HepG2 (cell line): ENCODE results near the gene CTDSPL2.

Experiments
- GLI4 ChIP-seq: sonication (generic); formaldehyde crosslinking; IDR thresholded peaks from 2 replicates; pipeline ENCODE4 v1.5.1; 2020; ENCODE audit warnings: missing genetic modification reagents, mild to moderate bottlenecking, moderate library complexity, borderline replicate concordance
- MTA3 ChIP-seq: sonication (generic); formaldehyde crosslinking; IDR thresholded peaks from 2 replicates; pipeline ENCODE4 v1.4.0; 2020; ENCODE audit warnings: missing genetic modification reagents
- PCBP1 ChIP-seq: fragments of 200-400 bp; formaldehyde crosslinking; IDR thresholded peaks from 2 replicates; pipeline ENCODE4 v1.6.1; 2017; ENCODE audit warnings: mild to moderate bottlenecking, low read depth, low read length, borderline replicate concordance
- POLR2AphosphoS5 ChIP-seq: IDR thresholded peaks from 2 replicates; pipeline ENCODE4 v1.6.1; 2012; ENCODE audit warnings: low read depth, low read length
- SIN3A ChIP-seq: IDR thresholded peaks from 2 replicates; pipeline ENCODE4 v1.6.1; 2011; ENCODE audit warnings: low read depth, mild to moderate bottlenecking, control low read depth, low read length, borderline replicate concordance
- TF ChIP-seq, protein P1 (sequence below), 2 experiments: IDR thresholded peaks; 2 replicates each; pipeline ENCODE4 v1.6.1; 2011 to 2012; ENCODE audit warnings: low read length in 2 of 2, borderline replicate concordance in 1 of 2, low read depth in 1 of 2, mild to moderate bottlenecking in 1 of 2, moderate library complexity in 1 of 2
- TF ChIP-seq, protein P2 (sequence below): sonication (generic); formaldehyde crosslinking; IDR thresholded peaks from 2 replicates; pipeline ENCODE4 v1.5.0; 2020; ENCODE audit warnings: mild to moderate bottlenecking, missing genetic modification reagents, moderate library complexity
- TF ChIP-seq, protein P3 (sequence below): sonication (generic); formaldehyde crosslinking; IDR thresholded peaks from 2 replicates; pipeline ENCODE4 v1.5.1; 2020; ENCODE audit warnings: missing genetic modification reagents, mild to moderate bottlenecking, borderline replicate concordance
- TF ChIP-seq, protein P4 (sequence below): sonication (generic); formaldehyde crosslinking; IDR thresholded peaks from 2 replicates; pipeline ENCODE4 v1.4.0; 2020; ENCODE audit warnings: missing genetic modification reagents

DNA sequence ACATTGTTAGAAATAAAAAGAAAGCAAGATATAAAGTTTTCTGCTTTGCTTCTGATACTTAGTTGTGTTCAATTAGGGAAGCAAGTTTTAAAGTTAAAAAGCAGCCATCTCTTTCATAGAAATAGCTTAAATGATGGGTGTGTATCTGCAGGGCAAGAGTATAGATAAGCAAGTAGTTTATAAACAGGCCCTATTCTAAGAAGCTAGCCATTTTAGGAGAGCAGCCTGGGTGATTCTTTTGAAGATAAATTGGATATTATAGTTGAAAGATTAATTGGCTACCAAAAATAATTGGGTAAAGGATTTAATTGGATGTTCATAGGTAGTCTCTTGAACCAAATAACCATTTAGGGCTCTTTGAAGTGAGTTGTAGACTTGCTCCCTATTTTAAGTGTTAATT, 115.2 kb downstream of the CTDSPL2 start:
- no peak for TF ChIP-seq MTA3 (CRISPR knock-in tag)
- no peak for TF ChIP-seq SIN3A
- TF ChIP-seq, protein P1, sequence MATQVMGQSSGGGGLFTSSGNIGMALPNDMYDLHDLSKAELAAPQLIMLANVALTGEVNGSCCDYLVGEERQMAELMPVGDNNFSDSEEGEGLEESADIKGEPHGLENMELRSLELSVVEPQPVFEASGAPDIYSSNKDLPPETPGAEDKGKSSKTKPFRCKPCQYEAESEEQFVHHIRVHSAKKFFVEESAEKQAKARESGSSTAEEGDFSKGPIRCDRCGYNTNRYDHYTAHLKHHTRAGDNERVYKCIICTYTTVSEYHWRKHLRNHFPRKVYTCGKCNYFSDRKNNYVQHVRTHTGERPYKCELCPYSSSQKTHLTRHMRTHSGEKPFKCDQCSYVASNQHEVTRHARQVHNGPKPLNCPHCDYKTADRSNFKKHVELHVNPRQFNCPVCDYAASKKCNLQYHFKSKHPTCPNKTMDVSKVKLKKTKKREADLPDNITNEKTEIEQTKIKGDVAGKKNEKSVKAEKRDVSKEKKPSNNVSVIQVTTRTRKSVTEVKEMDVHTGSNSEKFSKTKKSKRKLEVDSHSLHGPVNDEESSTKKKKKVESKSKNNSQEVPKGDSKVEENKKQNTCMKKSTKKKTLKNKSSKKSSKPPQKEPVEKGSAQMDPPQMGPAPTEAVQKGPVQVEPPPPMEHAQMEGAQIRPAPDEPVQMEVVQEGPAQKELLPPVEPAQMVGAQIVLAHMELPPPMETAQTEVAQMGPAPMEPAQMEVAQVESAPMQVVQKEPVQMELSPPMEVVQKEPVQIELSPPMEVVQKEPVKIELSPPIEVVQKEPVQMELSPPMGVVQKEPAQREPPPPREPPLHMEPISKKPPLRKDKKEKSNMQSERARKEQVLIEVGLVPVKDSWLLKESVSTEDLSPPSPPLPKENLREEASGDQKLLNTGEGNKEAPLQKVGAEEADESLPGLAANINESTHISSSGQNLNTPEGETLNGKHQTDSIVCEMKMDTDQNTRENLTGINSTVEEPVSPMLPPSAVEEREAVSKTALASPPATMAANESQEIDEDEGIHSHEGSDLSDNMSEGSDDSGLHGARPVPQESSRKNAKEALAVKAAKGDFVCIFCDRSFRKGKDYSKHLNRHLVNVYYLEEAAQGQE (IDR thresholded peaks at IDR 0.05; ENCODE audit: borderline replicate concordance in 1 of 2, low read depth in 1 of 2, low read length in 2 of 2) = no peak
- no peak for TF ChIP-seq GLI4 (CRISPR knock-in tag)
- TF ChIP-seq, protein P2, sequence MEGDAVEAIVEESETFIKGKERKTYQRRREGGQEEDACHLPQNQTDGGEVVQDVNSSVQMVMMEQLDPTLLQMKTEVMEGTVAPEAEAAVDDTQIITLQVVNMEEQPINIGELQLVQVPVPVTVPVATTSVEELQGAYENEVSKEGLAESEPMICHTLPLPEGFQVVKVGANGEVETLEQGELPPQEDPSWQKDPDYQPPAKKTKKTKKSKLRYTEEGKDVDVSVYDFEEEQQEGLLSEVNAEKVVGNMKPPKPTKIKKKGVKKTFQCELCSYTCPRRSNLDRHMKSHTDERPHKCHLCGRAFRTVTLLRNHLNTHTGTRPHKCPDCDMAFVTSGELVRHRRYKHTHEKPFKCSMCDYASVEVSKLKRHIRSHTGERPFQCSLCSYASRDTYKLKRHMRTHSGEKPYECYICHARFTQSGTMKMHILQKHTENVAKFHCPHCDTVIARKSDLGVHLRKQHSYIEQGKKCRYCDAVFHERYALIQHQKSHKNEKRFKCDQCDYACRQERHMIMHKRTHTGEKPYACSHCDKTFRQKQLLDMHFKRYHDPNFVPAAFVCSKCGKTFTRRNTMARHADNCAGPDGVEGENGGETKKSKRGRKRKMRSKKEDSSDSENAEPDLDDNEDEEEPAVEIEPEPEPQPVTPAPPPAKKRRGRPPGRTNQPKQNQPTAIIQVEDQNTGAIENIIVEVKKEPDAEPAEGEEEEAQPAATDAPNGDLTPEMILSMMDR = no peak
- TF ChIP-seq, protein P3, sequence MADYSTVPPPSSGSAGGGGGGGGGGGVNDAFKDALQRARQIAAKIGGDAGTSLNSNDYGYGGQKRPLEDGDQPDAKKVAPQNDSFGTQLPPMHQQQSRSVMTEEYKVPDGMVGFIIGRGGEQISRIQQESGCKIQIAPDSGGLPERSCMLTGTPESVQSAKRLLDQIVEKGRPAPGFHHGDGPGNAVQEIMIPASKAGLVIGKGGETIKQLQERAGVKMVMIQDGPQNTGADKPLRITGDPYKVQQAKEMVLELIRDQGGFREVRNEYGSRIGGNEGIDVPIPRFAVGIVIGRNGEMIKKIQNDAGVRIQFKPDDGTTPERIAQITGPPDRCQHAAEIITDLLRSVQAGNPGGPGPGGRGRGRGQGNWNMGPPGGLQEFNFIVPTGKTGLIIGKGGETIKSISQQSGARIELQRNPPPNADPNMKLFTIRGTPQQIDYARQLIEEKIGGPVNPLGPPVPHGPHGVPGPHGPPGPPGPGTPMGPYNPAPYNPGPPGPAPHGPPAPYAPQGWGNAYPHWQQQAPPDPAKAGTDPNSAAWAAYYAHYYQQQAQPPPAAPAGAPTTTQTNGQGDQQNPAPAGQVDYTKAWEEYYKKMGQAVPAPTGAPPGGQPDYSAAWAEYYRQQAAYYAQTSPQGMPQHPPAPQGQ (CRISPR knock-in tag) = no peak
- TF ChIP-seq POLR2AphosphoS5 = no peak
- TF ChIP-seq, protein P4, sequence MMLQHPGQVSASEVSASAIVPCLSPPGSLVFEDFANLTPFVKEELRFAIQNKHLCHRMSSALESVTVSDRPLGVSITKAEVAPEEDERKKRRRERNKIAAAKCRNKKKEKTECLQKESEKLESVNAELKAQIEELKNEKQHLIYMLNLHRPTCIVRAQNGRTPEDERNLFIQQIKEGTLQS (CRISPR knock-in tag) = no peak
- TF ChIP-seq PCBP1 = no peak
